IMR-90 (cell line): ENCODE measurements around the gene EGFR. TPM values are rescaled to one million over a fixed set of nuclear protein-coding genes. Genes with fewer than 3 reads are reported as not detected.

Experiments used
- ATAC-seq: fragments of 200-7000 bp; cut with Tn5 transposase; 2 replicates; pipeline ENCODE4 v1.9.1; 2020; ENCODE audit warnings: low read depth, mild to moderate bottlenecking, moderate library complexity
- BruUV-seq: library from RNA; stranded (reverse); fragments of 400-500 nt; replicated peaks from 2 replicates; lab custom pipeline; 2021; lab: Mats Ljungman, UMichigan
- CTCF ChIA-PET: fragments of 300-600 bp; formaldehyde crosslinking; extraction: SDS; loops from one replicate; lab custom pipeline; 2021; ENCODE audit warnings: antibody characterized with exemption; lab: Yijun Ruan, JAX
- POLR2A ChIA-PET: fragments of 300-600 bp; sonication (Branson Sonifier 250); formaldehyde crosslinking; loops from one replicate; lab custom pipeline; 2022; ENCODE audit warnings: antibody characterized with exemption; ENCODE audit not compliant: unreplicated experiment; lab: Charles Lee
- DNase-seq: peaks from one replicate; pipeline ENCODE4 v3.0.0; 2013
- H2AFZ ChIP-seq: replicated peaks from 2 replicates; pipeline ENCODE3; 2013; ENCODE audit warnings: low read length, mild to moderate bottlenecking; ENCODE audit not compliant: poor library complexity
- H2AK5ac ChIP-seq: 2 replicates; pipeline ENCODE4 v1.6.1; 2013; ENCODE audit warnings: low read depth, low read length, inconsistent platforms
- H2AK9ac ChIP-seq: replicated peaks from 2 replicates; pipeline ENCODE3; 2013; ENCODE audit warnings: mild to moderate bottlenecking, low read depth, low read length, moderate library complexity; ENCODE audit not compliant: poor library complexity
- H2BK120ac ChIP-seq: 2 replicates; pipeline ENCODE4 v1.6.1; 2013; ENCODE audit warnings: low read depth, low read length, inconsistent platforms
- H2BK15ac ChIP-seq: 3 replicates; pipeline ENCODE4 v1.6.1; 2013; ENCODE audit warnings: low read depth, low read length, inconsistent platforms
- H2BK20ac ChIP-seq: 2 replicates; pipeline ENCODE4 v1.6.1; 2013; ENCODE audit warnings: low read depth, mild to moderate bottlenecking, inconsistent platforms, low read length, moderate library complexity
- H2BK5ac ChIP-seq: 2 replicates; pipeline ENCODE4 v1.6.1; 2013; ENCODE audit warnings: mild to moderate bottlenecking, low read depth, low read length, inconsistent platforms; ENCODE audit not compliant: poor library complexity, severe bottlenecking
- H3K14ac ChIP-seq: replicated peaks from 2 replicates; pipeline ENCODE4 v1.6.1; 2013; ENCODE audit warnings: low read depth, low read length, inconsistent platforms
- H3K18ac ChIP-seq: 2 replicates; pipeline ENCODE4 v1.6.1; 2013; ENCODE audit warnings: low read depth, low read length, control low read depth
- H3K23ac ChIP-seq: 2 replicates; pipeline ENCODE4 v1.6.1; 2013; ENCODE audit warnings: low read depth, low read length, inconsistent platforms
- H3K27ac ChIP-seq: 2 replicates; pipeline ENCODE4 v1.5.1; 2013; ENCODE audit warnings: mild to moderate bottlenecking, control low read depth, low read length; ENCODE audit not compliant: insufficient read depth
- H3K27me3 ChIP-seq: 2 replicates; pipeline ENCODE4 v1.6.1; 2013; ENCODE audit warnings: low read length; ENCODE audit not compliant: control insufficient read depth, insufficient read depth
- H3K36me3 ChIP-seq: 2 replicates; pipeline ENCODE4 v1.6.1; 2013; ENCODE audit warnings: low read length, mixed read lengths; ENCODE audit not compliant: control insufficient read depth, insufficient read depth
- H3K4ac ChIP-seq: 2 replicates; pipeline ENCODE4 v1.6.1; 2013; ENCODE audit warnings: low read depth, low read length, inconsistent platforms
- H3K4me1 ChIP-seq: 2 replicates; pipeline ENCODE4 v1.6.1; 2013; ENCODE audit warnings: low read length, mixed read lengths; ENCODE audit not compliant: control insufficient read depth, insufficient read depth
- H3K4me2 ChIP-seq: 2 replicates; pipeline ENCODE4 v1.6.1; 2013; ENCODE audit warnings: low read depth, mild to moderate bottlenecking, control low read depth, low read length, moderate library complexity
- H3K4me3 ChIP-seq: 2 replicates; pipeline ENCODE4 v1.5.1; 2013; ENCODE audit warnings: low read depth, mild to moderate bottlenecking, control low read depth, low read length, moderate library complexity; ENCODE audit not compliant: insufficient read depth
- H3K56ac ChIP-seq: 2 replicates; pipeline ENCODE4 v1.6.1; 2013; ENCODE audit warnings: low read length, inconsistent platforms; ENCODE audit not compliant: insufficient read depth; ENCODE audit errors: extremely low read depth
- H3K79me1 ChIP-seq, 2 experiments: 2 replicates each; pipeline ENCODE4 v1.6.1; 2013; ENCODE audit warnings: low read length in 2 of 2, inconsistent platforms in 1 of 2, low read depth in 1 of 2
- H3K9ac ChIP-seq: 2 replicates; pipeline ENCODE4 v1.6.1; 2013; ENCODE audit warnings: low read depth, low read length, control low read depth
- H3K9me1 ChIP-seq: 2 replicates; pipeline ENCODE4 v1.6.1; 2013; ENCODE audit warnings: low read length, inconsistent platforms; ENCODE audit not compliant: insufficient read depth
- H3K9me3 ChIP-seq: 2 replicates; pipeline ENCODE4 v1.6.1; 2013; ENCODE audit warnings: low read length; ENCODE audit not compliant: control insufficient read depth, insufficient read depth
- H4K20me1 ChIP-seq: 2 replicates; pipeline ENCODE4 v1.6.1; 2013; ENCODE audit warnings: low read length, inconsistent platforms; ENCODE audit not compliant: insufficient read depth
- H4K5ac ChIP-seq: 2 replicates; pipeline ENCODE4 v1.6.1; 2013; ENCODE audit warnings: mild to moderate bottlenecking, low read depth, low read length, control low read depth
- H4K8ac ChIP-seq, 2 experiments: 2 replicates each; pipeline ENCODE4 v1.6.1; 2013; ENCODE audit warnings: low read depth in 2 of 2, low read length in 2 of 2, control low read depth in 1 of 2, inconsistent platforms in 1 of 2
- H4K91ac ChIP-seq: 2 replicates; pipeline ENCODE4 v1.6.1; 2013; ENCODE audit warnings: low read depth, low read length, inconsistent platforms; ENCODE audit not compliant: insufficient read depth
- BHLHE40 ChIP-seq: fragments of 150-350 bp; IDR thresholded peaks from 2 replicates; pipeline ENCODE4 v1.6.1; 2016; ENCODE audit warnings: mild to moderate bottlenecking, low read depth, low read length
- CEBPB ChIP-seq: IDR thresholded peaks from 2 replicates; pipeline ENCODE4 v1.6.1; 2012; ENCODE audit warnings: low read depth, low read length, improper control_type of control experiment
- CHD1 ChIP-seq: IDR thresholded peaks from 2 replicates; pipeline ENCODE4 v1.6.1; 2012; ENCODE audit warnings: low read depth, low read length, improper control_type of control experiment
- CTCF ChIP-seq: conservative IDR thresholded peaks from 2 replicates; pipeline ENCODE4 v1.5.1; 2012; ENCODE audit warnings: mild to moderate bottlenecking, low read depth, low read length, improper control_type of control experiment
- ELK1 ChIP-seq: fragments of 150-350 bp; IDR thresholded peaks from 2 replicates; pipeline ENCODE4 v1.6.1; 2016; ENCODE audit warnings: low read depth, mild to moderate bottlenecking, low read length, moderate library complexity, borderline replicate concordance
- FOS ChIP-seq: fragments of 150-350 bp; IDR thresholded peaks from 2 replicates; pipeline ENCODE4 v1.6.1; 2016; ENCODE audit warnings: low read depth, low read length
- MAFK ChIP-seq: IDR thresholded peaks from 2 replicates; pipeline ENCODE4 v1.6.1; 2012; ENCODE audit warnings: low read depth, low read length, improper control_type of control experiment
- MAZ ChIP-seq: IDR thresholded peaks from 2 replicates; pipeline ENCODE4 v1.6.1; 2012; ENCODE audit warnings: low read depth, mild to moderate bottlenecking, low read length, improper control_type of control experiment, moderate library complexity, borderline replicate concordance
- MXI1 ChIP-seq: IDR thresholded peaks from 2 replicates; pipeline ENCODE4 v1.6.1; 2012; ENCODE audit warnings: low read depth, mild to moderate bottlenecking, low read length, moderate library complexity, borderline replicate concordance
- NFE2L2 ChIP-seq: fragments of 150-350 bp; IDR thresholded peaks from 2 replicates; pipeline ENCODE4 v1.6.1; 2016; ENCODE audit warnings: low read depth, mild to moderate bottlenecking, low read length
- POLR2A ChIP-seq: IDR thresholded peaks from 2 replicates; pipeline ENCODE4 v1.6.1; 2012; ENCODE audit warnings: mild to moderate bottlenecking, low read depth, low read length
- RAD21 ChIP-seq: IDR thresholded peaks from 2 replicates; pipeline ENCODE4 v1.6.1; 2012; ENCODE audit warnings: low read length, improper control_type of control experiment
- RCOR1 ChIP-seq: IDR thresholded peaks from 2 replicates; pipeline ENCODE4 v1.6.1; 2012; ENCODE audit warnings: mild to moderate bottlenecking, low read length, improper control_type of control experiment; ENCODE audit not compliant: insufficient replicate concordance
- RFX5 ChIP-seq: IDR thresholded peaks from 2 replicates; pipeline ENCODE4 v1.8.0; 2012; ENCODE audit warnings: low read depth, mild to moderate bottlenecking, low read length, moderate library complexity
- SMC3 ChIP-seq: fragments of 150-350 bp; IDR thresholded peaks from 2 replicates; pipeline ENCODE4 v1.6.1; 2016; ENCODE audit warnings: low read depth, mild to moderate bottlenecking, antibody characterized with exemption, low read length, moderate library complexity
- USF2 ChIP-seq: fragments of 150-350 bp; IDR thresholded peaks from 2 replicates; pipeline ENCODE4 v1.6.1; 2017; ENCODE audit warnings: mild to moderate bottlenecking, antibody characterized with exemption, low read length, low read depth
- WGBS, 2 experiments: methylation state at CpG; one replicate each; pipeline versions ENCODE4 v1.1.5 to v1.1.7; 2013; ENCODE audit warnings: missing lambda C conversion rate in 2 of 2; ENCODE audit not compliant: insufficient read length in 1 of 2; ENCODE audit errors: extremely low coverage in 2 of 2; 5-methylcytosine and 5-hydroxymethylcytosine counted together
- dilution Hi-C: fragments of 300-500 bp; cut with HindIII; formaldehyde crosslinking; loops from one replicate; pipeline ENCODE4 v1.14.3; 2018; ENCODE audit warnings: low sequenced_read_pairs; ENCODE audit not compliant: unreplicated experiment
- in situ Hi-C: fragments of 300-500 bp; cut with MboI; formaldehyde crosslinking; loops from 3 replicates; pipeline ENCODE4 v1.14.3; 2019; ENCODE audit warnings: low sequenced_read_pairs, inconsistent platforms, mixed read lengths
- intact Hi-C: fragments of 100-400 bp; cut with micrococcal nuclease; formaldehyde crosslinking; loops from 2 replicates; pipeline ENCODE4 v1.10.0; 2022
- polyA plus RNA-seq, 3 experiments: library from polyadenylated mRNA; depleted of rRNA; stranded (reverse); fragments of >200 nt; gene quantifications; 2 replicates each; pipeline ENCODE4 v1.2.3, GENCODE V29; 2012; ENCODE audit warnings: low replicate concordance in 1 of 3
- total RNA-seq: library from RNA; depleted of rRNA; stranded (reverse); fragments of >200 nt; gene quantifications from 2 replicates; pipeline ENCODE4 v1.2.3, GENCODE V29; 2012

EGFR gene
- total and polyA plus RNA-seq, 2 of the 4 experiments (the other 2 are of a cell fraction) = 36.9 to 60.4 TPM

- Histone ChIP-seq H4K20me1 (no peaks in the 10 kb centered on the region), H4K8ac (no peak overlapping the region), H2AFZ (no peak overlapping the region), H2BK20ac (no peak overlapping the region), H4K91ac (no peak overlapping the region), H3K4me1 (0 out of 2 replicates have a peak, but pooled peaks cover under 1% of the 10 kb centered on the region), H3K36me3 (peaks cover 65% of the 10 kb centered on the region), H2AK9ac (no peak overlapping the region), H3K23ac (no peak overlapping the region), H3K9ac (no peak overlapping the region), H3K4ac (no peak overlapping the region), H3K79me1 (peaks cover 36 to 65% of the 10 kb centered on the region in 2 experiments), H3K27ac (no peak overlapping the region), H3K14ac (no peak overlapping the region), H3K9me1 (0 out of 2 replicates have a peak, but pooled peaks cover 3% of the 10 kb centered on the region), H2BK5ac (no peak overlapping the region), H3K4me2 (no peak overlapping the region), H3K27me3 (no peaks in the 10 kb centered on the region), H3K18ac (no peak overlapping the region), H2BK120ac (no peak overlapping the region), H3K9me3 (no peaks in the 10 kb centered on the region), H2BK15ac (no peak overlapping the region), H3K4me3 (no peak overlapping the region), H4K5ac (no peak overlapping the region), H3K56ac (no peak overlapping the region), H2AK5ac (no peak overlapping the region)
- DNase-seq = no peak
- WGBS, 2 experiments = 91% methylated on average over 6 of the region's 13 CpGs; no CpG with 5 or more reads in 1 of the 2 experiments
- in situ Hi-C loops (loop anchor here (25.0 kb wide), 1 partner anchor 363 kb away; no protein-coding TSS in a partner anchor), dilution Hi-C loops (no loop called here), intact Hi-C loops (no loop called here)
- TF ChIP-seq USF2 = no peak
- no peak for TF ChIP-seq NFE2L2
- TF ChIP-seq ELK1 = no peak
- no peak for TF ChIP-seq MXI1
- TF ChIP-seq POLR2A = no peak
- TF ChIP-seq FOS = no peak
- no peak for TF ChIP-seq SMC3
- no peak for TF ChIP-seq RFX5
- no peak for TF ChIP-seq BHLHE40
- no peak for TF ChIP-seq MAFK
- no peak for TF ChIP-seq RAD21
- TF ChIP-seq CTCF = no peak
- TF ChIP-seq CHD1 = no peak
- no peak for TF ChIP-seq CEBPB
- no peak for TF ChIP-seq RCOR1
- no peak for TF ChIP-seq MAZ
- BruUV-seq = no TSS peak
- ATAC-seq = no peak
- ChIA-PET POLR2A (no interaction called here), CTCF (interaction anchor here (0.9 kb wide), 1 partner anchor 10 kb away, joined by 3 read pairs; no protein-coding TSS in a partner anchor)
These were observed 131.3 kb downstream of the EGFR start for GRCh38 chr7:55150166-55150565.
